D721Med (cell line): Measurements from ENCODE around the gene PSMD7.
A peak's percentile ranks its signal among the peaks of the same experiment; 100 is the strongest.

ENCODE experiments used
- DNase-seq: peaks from one replicate; pipeline ENCODE4 v3.0.0; 2011; ENCODE audit warnings: low spot score; ENCODE audit not compliant: insufficient read length
- FAIRE-seq: peaks from 2 replicates; lab custom pipeline; 2011; peaks lifted over from hg19 to GRCh38; lab: Jason Lieb, UNC
- TF ChIP-seq, protein P1 (sequence below): IDR thresholded peaks from 2 replicates; pipeline ENCODE4 v1.5.1; 2012; ENCODE audit warnings: mild to moderate bottlenecking, control low read depth; ENCODE audit not compliant: insufficient read depth; ENCODE audit errors: missing control alignments

Gene PSMD7

DNA sequence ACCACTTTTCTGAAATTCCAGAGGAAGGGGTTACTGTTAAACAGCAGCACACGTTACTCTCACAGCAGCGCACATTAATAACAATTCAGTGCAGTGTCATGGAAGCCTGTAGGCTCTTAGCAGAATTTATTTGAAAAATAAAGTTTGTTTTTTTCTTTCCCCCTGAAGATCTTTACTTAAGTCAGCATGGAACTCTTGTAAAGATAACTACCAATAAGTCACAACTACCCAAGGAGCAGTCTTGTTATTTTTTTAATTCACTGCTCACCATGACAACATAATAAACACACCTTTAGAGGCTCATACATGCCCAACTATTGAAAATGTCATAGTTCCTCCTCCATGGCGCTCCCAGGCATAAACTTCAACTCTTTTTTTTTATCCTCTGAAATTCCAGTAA is 31.8 kb upstream of the PSMD7 start:
- DNase-seq (no peak), FAIRE-seq (no peak)
- TF ChIP-seq, protein P1, sequence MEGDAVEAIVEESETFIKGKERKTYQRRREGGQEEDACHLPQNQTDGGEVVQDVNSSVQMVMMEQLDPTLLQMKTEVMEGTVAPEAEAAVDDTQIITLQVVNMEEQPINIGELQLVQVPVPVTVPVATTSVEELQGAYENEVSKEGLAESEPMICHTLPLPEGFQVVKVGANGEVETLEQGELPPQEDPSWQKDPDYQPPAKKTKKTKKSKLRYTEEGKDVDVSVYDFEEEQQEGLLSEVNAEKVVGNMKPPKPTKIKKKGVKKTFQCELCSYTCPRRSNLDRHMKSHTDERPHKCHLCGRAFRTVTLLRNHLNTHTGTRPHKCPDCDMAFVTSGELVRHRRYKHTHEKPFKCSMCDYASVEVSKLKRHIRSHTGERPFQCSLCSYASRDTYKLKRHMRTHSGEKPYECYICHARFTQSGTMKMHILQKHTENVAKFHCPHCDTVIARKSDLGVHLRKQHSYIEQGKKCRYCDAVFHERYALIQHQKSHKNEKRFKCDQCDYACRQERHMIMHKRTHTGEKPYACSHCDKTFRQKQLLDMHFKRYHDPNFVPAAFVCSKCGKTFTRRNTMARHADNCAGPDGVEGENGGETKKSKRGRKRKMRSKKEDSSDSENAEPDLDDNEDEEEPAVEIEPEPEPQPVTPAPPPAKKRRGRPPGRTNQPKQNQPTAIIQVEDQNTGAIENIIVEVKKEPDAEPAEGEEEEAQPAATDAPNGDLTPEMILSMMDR: no peak

- FAIRE-seq: no peak
- no peak for DNase-seq
- TF ChIP-seq, protein P1: no peak
These were observed 28.2 kb upstream of the PSMD7 start for GRCh38 chr16:74268372-74268782.

GRCh38 chr16:74271872-74272271 is 24.7 kb upstream of the PSMD7 start:
- no peak for DNase-seq
- TF ChIP-seq, protein P1: no peak
- no peak for FAIRE-seq

GRCh38 chr16:74275031-74275636 is 21.5 kb upstream of the PSMD7 start:
- no peak for DNase-seq
- TF ChIP-seq, protein P1: peak; percentile 51
- FAIRE-seq: no peak

GRCh38 chr16:74275711-74276110 is 20.9 kb upstream of the PSMD7 start:
- FAIRE-seq: no peak
- TF ChIP-seq, protein P1: no peak
- DNase-seq: no peak

- TF ChIP-seq, protein P1: no peak
- DNase-seq (no peak), FAIRE-seq (no peak)
These were observed 18.6 kb upstream of the PSMD7 start for GRCh38 chr16:74277974-74278373.

DNA sequence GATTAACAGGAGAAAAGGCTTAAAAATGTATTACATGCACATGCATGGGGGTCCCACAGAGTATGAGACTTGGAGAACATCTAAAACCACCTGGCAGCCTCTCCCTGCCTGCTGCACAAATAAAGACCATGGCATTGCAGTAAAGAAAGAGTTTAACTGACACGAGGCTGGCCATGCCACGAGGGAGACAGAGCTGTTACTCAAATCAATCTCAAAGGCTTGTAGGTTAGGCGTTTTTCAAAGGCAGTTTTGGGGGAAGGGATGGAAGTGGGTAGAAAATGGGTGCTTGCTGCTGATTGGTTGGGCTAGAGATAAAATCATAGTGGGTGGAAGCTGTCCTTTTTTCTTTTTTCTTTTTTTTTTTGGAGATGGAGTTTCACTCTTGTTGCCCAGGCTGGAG is 17.3 kb upstream of the PSMD7 start:
- no peak for DNase-seq
- TF ChIP-seq, protein P1: no peak

More for the DNA sequence above, 17.3 kb upstream of the PSMD7 start:
- FAIRE-seq: no peak
